Stimulated activated CD8-positive, alpha-beta memory T cell treated with anti-CD3 and anti-CD28 coated beads, Interleukin-4, amount 100 ng/mL, for 1 hour (primary cell): ENCODE measurements around the gene MTTP.
"Not testable (repeated sequence)": the region's sequence is repeated elsewhere in the genome, so short reads cannot be mapped to it uniquely, and the experiment has no call there.

Experiments used
- DNase-seq, 2 donors: peaks; one replicate each; pipeline ENCODE4 v3.0.0-alpha.2; 2020; ENCODE audit warnings: low read depth in 2 of 2, low spot score in 1 of 2

Gene MTTP

DNA sequence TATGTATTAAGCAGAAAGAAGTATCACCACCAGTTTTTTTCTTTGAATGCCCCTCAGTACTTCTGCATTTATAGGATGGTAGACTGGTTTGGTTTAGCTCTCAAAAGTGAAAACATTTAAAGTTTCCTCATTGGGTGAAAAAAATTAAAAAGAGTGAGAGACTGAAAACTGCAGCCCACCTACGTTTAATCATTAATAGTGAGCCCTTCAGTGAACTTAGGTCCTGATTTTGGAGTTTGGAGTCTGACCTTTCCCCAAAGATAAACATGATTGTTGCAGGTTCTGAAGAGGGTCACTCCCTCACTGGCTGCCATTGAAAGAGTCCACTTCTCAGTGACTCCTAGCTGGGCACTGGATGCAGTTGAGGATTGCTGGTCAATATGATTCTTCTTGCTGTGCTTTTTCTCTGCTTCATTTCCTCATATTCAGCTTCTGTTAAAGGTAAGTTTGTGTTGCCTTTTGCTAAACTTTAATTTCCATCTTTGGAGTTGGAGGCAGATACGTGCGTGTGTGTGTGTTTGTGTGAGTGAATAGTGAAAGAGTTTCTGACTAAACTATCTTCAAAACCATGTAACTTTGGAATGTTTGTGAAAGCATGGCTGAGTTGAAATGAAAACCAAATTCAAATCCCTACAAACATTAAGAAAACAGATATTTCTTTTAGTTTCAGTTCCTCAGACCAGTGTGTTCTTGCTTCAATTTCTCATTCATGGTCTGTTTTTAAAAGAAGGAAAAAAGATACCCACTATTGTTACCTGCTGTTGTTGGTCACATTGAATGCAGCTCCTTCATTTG lies at the start of gene MTTP:
MTTP (plus strand) TSS at position 295 of the 795 bp plus-strand sequence; CDS start at position 381, 86 bp downstream.
- no peak for DNase-seq

GRCh38 chr4:99529228-99529627 lies 45.4 kb upstream of the MTTP start:
- DNase-seq: no peak

DNA sequence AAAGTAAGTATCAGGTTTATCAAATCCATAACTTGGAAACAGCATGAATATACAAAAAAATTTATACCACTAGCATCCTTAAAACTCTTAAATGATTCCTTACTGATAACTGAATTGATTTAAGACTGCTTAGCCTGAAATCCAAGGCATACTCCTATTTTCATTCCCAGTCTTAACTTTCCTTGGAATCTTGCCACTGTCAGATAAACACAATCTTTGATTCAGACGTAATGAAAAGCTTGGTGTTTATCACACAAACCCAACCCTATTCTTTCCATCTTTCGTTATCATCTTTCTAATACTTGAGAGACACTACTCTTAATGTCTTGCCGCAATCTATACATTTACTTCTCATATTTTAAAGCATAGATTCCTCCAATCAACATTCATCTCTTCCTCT lies 44.7 kb upstream of the MTTP start:
- DNase-seq: no peak

- not testable (repeated sequence) for DNase-seq
Measured at GRCh38 chr4:99534699-99535098, 39.9 kb upstream of the MTTP start.

DNA sequence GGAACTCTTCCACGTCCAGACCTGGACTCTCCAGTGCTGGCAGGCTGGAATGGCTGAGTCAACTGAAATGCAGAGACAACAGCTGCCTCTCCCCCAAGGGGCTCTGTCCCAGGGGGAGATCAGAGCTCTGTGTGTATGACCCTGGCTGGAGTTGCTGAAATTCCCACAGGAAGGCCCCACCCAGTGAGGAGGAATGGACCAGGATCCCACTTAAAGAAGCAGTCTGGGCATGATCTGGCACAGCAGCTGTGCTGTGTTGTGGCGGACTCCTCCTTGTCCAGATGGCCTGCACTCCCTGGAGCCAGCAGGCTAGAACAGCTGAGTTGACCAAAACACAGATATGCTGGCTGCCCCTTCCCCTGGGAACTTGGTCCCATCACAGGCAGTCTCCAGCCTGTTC lies 38.4 kb upstream of the MTTP start:
- no peak for DNase-seq

DNA sequence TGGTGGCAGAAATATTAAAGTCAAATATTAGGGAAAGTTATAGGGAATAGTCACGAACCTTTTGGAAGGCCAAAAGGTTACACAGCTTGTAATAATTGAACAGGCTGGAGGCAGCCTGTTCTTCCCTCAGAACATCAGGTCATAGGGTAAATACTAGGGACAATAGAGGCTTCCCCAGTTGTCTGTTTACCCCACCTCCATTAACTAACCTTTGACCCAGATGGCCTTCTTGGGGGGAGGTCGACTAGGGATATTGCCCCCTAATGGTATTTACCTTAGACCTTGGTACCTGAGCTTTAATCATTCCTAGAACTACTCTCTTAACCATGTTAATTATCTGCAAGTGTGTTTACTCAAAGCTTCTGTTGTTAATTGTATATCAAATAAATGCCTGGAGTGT lies 37.8 kb upstream of the MTTP start:
- DNase-seq: no peak

DNA sequence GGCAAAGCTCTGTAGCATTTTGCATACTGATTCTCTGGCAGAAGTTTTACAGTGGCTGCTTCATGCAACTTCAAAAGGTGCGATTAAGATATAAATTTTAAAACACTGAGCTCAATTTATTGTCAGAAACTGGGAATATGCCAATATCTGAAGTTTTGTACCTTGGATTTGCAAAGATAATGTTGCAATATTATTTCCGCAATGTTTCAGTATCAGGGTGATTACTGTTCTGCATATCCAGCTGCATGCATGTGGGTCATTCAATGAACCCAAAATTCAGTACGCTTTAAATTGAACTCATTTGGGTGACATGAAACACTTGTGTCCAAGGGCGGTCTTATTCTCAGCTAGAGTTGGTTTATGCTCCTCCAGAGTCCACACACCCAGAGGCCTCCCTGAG lies 37.0 kb upstream of the MTTP start:
- no peak for DNase-seq

- no peak for DNase-seq
Measured at GRCh38 chr4:99540277-99540939, 34.2 kb upstream of the MTTP start.

GRCh38 chr4:99552872-99553271 lies 21.8 kb upstream of the MTTP start:
- DNase-seq: no peak

DNA sequence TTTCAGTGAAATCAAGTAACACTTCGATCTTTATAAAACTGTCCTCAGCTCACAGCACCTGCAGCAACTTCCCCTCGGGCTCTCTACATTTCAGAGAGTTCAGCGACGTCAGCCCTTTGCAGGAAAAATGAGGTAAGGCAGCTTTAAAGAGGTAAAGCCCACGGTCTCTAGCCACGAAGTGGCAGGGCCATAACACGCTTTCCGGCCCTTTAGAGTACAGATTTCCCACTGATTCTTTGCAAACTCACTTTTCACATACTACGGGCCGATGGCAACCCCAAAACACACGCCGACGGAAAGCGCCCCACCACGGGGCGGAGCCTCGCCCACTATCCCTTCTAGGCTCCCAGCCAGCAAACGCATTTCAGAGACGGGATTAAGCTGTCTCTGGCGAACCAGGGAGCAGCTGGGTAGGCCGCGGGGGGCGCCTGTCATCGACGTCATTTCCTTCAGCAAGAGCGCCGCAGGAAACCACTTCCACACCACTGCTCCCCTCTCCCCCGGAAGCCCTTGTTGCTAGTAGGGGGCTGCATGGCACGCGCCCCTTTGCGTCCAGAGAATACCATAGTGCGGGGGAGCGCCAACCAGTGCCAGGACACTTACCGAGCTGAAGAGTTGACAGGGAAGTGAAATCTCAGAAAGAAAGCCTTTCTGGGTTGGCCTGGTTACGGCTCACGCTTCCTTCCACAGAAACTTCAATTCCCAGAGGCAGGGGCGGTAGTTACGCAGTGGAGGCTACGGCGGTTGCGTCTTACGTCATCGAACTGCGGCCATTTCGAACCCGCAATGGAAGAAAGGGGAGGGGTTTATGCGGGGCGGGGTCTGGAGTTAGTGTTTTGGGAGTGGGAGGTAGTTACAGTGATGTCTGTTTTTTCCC lies 11.1 kb upstream of the MTTP start, which contains the start of gene TRMT10A:
TRMT10A (minus strand) TSS at position 730 of the 877 bp plus-strand sequence. CDS start 4,701 bp downstream, outside the sequence.
- DNase-seq: peak; percentile 86 to 90

DNA sequence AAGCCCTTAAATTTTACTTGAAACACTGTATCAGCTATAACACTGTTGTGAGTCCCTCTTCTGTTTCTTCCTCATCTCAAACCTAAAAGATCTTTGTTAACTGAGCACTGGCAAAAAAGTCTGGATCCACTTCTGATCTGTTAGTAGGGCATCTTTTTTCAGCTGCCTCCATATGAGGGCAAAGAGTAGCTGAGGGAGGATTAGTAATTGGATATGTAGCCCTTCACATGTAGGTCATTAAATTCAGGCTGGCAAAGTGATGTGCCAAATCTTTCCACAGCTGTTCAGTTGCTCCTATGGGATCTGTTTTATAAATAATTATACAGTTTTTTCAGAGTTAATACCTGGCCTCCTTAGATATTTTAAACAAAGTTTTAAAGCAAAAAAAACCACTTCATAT lies 9.7 kb upstream of the MTTP start:
- DNase-seq: no peak

GRCh38 chr4:99571883-99572282 lies 2.7 kb upstream of the MTTP start:
- DNase-seq: no peak

- no peak for DNase-seq
Measured at GRCh38 chr4:99572527-99573240, 1.9 kb upstream of the MTTP start.

DNA sequence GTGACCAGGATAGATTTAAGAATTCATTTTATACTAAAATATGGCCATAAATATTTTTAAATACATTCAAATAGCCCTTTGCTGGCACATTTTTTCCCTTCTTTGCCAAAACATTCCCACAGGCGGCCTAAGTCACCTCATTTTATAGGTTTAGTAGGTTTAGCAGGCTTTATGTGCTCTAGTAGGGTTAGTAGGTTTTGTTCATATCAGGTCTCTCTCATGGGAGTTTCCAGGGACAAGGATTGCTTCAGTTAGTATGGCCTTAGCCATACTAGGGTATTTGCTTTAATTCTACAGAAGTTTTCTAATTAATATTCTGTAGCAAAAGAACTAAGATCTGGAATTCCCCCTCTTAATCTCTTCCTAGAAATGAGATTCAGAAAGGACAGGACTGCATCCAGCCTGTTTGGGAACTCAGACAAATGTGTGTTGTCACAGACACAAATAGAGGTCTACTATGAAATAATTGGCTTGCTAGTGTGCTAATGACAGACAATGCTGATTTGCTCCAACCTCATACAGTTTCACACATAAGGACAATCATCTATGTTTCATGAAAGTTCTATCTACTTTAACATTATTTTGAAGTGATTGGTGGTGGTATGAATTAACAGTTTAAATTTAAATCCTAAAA lies 772 bp upstream of the MTTP start:
- no peak for DNase-seq

DNA sequence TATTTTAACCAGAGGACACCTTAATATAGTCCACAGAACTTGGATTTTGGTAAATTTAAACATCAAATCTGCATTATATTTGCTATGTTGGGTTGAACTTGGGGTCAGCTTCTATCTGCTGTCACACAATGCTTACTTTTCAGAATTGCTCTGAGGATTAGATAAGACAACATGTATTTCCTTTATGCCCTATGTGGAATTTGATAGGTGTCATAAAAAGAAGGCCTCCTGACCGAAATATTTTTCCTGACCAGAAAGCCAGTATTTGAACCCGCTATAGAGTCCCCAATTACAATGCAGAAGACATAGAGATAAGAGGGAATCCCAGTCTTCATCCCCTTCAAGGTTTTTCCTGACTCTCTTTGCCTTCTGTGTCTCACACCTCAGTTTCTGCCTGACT lies 4.1 kb downstream of the MTTP start:
- DNase-seq: no peak

DNA sequence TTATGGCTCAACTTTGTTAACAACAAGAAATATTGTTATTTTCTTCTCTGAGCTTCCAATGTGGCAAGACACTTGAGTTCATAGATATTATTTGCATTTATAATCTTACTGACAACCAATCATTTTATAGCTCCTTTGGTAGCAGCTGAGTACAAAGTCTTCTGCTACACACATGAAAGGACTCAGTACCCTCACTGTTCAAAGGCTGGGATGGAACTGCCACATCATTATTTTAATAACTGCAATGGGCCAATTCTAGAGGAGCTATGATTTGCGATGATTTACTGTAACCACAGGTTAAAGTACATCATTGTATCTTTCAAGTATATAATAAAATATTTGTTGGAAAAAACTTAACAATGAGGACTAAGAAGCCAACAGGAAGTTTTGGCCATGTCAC lies 10.9 kb downstream of the MTTP start:
- DNase-seq: no peak

DNA sequence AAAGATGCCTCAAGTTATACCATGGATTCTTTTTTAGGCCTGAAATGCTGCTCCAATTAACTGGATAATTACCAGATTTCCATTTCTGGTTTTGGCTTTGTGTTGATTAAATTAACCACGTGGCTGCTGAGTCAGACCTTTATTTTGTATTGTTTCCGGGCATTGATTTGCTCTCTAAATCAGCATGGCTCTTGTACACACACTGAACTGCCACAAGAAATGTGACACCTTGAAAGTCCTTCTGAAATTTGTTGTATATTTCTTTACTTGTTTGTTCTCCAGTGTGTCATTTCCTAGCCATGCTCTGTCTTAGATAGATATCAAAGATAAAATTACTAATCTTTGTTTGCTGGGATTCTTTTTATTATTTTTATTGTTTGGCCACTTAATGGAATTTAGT lies 11.7 kb downstream of the MTTP start:
- no peak for DNase-seq

DNA sequence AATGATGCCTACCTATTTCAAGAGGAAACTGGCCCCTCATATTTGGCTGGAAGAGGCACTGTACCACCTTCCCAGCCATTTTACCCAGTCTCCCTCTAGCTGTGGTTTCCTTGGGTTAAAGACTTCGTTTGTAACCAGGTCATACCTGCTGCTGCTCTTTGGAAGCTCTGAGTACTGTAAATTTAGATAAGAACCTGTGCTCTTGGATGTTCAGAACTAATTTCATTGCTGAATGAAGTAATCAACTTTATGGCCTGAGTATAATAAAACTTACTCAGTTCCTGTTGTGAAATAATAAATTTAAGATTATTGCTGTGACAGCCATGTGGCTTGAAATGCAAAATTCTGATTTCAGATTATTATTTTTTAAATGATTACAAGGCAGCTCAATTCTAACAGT lies 12.2 kb downstream of the MTTP start:
- DNase-seq: no peak

DNA sequence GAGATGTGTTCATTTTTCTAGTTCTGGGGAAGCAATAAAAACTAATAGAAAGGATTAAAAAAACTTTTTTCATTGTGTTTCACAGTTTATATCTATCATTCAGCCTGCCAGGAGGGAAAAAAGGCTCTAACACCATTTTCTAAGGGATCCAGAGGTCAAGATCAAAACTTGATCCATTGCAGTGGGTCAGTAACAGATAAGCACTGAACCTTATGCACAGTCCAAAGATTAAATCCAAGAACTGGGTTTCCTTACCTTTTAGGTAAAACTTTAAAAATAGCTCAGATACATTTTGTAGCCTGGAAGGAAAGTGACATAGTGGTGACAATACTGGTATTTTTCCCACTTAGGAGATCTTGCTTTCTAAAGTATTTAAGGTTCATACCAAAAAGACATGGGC lies 12.7 kb downstream of the MTTP start:
- no peak for DNase-seq

- no peak for DNase-seq
Measured at GRCh38 chr4:99587803-99588202, 13.2 kb downstream of the MTTP start.

- no peak for DNase-seq
Measured at GRCh38 chr4:99591757-99592156, 17.1 kb downstream of the MTTP start.
